GM19438 (cell line): ENCODE results near the gene ATP8B3.
"Not testable (repeated sequence)": the region's sequence is repeated elsewhere in the genome, so short reads cannot be mapped to it uniquely, and the experiment has no call there.

Experiments
- ATAC-seq: cut with Tn5 transposase; IDR thresholded peaks from one replicate; pipeline ENCODE4 v1.9.1; 2021; ENCODE audit warnings: low read depth; ENCODE audit not compliant: unreplicated experiment

The ATP8B3 gene

DNA sequence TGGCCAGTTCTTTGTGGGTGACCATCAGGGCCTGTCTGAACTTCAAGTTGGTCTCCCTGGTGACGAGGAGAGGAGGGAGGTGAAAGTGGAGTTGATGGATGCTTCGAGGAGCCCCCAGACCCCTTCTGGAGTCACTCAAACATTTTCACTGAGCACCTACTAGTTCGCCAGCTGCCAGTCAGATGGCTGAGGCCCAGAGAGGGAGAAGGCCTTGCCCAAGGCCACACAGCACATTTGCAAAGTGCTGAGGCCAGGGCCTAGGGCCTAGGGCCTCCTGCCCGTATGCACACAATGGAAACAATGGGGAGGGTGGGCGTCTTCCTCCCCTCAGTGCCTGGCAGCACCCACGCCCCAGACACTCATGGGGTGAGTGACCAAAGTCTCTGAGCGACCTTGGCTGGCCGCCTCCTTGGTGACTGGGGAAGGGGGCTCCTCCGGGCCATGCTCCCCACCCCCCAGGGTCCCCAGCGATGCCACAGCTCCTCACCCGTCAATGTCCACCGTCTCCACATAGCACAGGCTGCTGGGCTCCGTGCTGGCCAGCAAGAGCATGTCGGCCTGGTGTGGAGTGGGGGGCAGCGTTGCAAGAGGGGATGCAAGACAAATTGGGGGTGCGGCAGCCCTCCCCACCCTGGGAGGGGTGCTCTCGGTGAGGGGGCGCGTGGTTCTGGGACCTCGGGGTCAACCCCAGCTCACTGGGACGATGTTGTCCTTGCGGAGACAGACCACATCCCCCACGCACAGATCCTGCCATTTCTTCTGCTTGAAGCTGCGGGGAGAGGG lies 6.5 kb downstream of the ATP8B3 start:
- no peak for ATAC-seq

- ATAC-seq, result no peak
Measured at GRCh38 chr19:1804858-1805257, 7.2 kb downstream of the ATP8B3 start.

- ATAC-seq, result no peak
Measured at GRCh38 chr19:1799695-1800342, 12.3 kb downstream of the ATP8B3 start.

DNA sequence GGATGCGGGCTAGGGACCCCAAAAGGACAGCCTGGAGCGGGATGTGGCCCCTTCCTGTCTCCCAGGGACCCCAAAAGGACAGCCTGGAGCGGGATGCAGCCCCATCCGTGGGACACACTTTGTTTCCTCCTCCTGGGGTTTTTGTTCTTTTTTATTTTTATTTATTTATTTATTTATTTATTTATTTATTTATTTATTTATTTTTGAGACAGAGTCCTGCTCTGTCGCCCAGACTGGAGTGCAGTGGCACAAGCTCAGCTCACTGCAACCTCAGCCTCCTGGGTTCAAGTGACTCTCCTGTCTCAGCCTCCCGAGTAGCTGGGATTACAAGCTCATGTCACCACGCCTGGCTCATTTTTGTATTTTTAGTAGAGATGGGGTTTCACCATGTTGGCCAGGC lies 14.8 kb downstream of the ATP8B3 start:
- not testable (repeated sequence) for ATAC-seq

- ATAC-seq, result no peak
Measured at GRCh38 chr19:1796395-1797142, 15.5 kb downstream of the ATP8B3 start.

GRCh38 chr19:1794424-1795172 lies 17.5 kb downstream of the ATP8B3 start:
- no peak for ATAC-seq

- no peak for ATAC-seq
Measured at GRCh38 chr19:1791879-1792278, 20.2 kb downstream of the ATP8B3 start.

- ATAC-seq, result no peak
Measured at GRCh38 chr19:1790054-1790792, 21.9 kb downstream of the ATP8B3 start.

- ATAC-seq, result no peak
Measured at GRCh38 chr19:1789261-1790041, 22.6 kb downstream of the ATP8B3 start.

GRCh38 chr19:1787116-1787515 lies 25.0 kb downstream of the ATP8B3 start:
- no peak for ATAC-seq

DNA sequence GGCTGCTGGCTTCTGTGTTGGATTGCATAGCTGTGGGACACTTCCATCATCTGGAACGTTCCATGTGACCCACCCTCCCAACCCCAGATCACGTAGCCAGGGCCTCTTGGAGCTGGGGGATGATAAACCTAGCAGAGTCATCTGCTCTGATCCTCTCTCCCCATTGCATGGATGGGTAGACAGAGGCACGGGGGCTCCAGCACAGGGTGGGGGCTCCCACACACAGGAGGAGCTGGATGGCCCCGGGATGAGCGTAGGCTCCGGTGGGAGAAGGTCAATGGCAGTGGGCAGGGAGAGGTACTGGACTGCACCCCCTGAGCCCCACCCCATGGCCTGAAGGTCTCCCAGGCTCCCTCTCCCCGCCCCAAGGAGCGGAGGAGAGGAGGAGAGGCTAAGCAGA lies 25.4 kb downstream of the ATP8B3 start:
- no peak for ATAC-seq

DNA sequence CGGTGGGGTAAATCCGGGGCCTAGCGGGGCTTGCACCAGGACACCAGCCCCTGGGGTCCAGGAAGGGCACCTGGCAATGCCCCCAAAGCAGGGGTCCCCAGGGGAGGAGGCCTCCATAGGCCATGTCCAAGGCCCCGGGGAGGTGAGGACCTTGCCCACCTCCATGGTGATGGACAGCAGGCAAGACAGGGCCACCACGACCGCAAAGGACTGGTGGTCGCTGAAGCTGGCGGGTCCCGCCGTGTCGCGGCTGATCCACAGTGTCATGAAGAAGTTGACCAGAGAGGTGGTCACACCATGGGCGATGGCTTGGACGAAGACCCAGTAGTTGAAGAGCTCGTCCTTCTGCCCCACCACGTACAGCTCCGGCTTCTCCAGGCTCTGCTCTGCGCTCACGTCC lies 26.8 kb downstream of the ATP8B3 start:
- no peak for ATAC-seq

DNA sequence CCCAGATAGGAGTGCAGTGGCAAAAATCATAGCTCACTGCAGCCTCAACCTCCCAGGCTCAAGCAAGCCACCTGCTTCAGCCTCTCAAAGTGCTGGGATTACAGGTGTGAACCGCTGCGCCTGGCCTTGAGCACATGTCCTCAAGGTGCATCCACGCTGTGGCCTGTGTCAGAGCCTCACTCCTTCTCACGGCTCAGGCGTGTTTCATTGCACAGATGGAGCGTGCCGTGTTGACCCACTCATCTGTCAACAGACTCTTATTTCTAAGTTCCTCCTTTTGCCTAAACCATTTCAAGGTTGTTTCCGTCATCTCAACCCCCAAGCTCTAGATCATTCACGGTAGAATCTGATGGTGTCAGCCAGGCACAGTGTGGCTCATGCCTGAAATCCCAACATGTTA lies 28.2 kb downstream of the ATP8B3 start:
- no peak for ATAC-seq

- ATAC-seq, result no peak
Measured at GRCh38 chr19:1783354-1783753, 28.7 kb downstream of the ATP8B3 start.

GRCh38 chr19:1782521-1782920 lies 29.6 kb downstream of the ATP8B3 start:
- no peak for ATAC-seq

GRCh38 chr19:1780272-1780958 lies 31.7 kb downstream of the ATP8B3 start:
- ATAC-seq, result no peak

DNA sequence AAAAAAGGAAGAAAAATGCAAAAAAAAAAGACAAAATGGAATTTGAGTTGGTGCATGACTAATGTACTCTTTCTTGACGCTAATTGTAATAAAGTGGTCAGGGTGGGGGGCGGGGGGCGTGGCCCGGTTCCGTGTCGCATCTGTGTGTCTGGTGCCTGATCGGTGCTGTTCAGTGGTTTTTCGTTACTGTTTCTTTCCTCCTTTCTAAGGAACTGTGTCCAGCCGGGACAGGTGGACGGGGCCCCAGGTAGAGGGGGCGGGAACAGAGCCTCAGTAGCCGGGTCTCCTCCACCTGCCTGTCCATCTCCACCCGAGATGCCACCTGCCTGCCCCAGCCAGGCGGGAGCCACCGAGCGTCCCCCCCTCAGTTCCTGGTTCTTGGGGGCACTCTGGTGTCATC lies 32.5 kb downstream of the ATP8B3 start:
- no peak for ATAC-seq

DNA sequence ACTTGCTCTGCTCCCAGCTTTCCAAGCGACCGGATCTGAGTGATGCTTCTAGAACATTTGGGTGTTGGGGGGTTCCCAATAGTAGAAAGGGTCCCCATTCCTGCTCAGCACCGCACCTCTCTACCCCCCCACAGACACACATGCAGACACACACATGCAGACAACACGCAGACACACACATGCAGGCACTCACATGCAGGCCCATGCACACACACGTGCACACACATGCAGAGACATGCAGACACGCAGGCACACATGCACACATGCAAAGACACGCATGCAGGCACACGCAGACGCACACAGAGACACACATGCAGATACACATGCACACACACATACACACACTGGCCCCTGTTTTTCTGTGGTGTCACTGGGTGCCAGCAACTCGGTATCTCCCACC lies 34.9 kb downstream of the ATP8B3 start:
- no peak for ATAC-seq

DNA sequence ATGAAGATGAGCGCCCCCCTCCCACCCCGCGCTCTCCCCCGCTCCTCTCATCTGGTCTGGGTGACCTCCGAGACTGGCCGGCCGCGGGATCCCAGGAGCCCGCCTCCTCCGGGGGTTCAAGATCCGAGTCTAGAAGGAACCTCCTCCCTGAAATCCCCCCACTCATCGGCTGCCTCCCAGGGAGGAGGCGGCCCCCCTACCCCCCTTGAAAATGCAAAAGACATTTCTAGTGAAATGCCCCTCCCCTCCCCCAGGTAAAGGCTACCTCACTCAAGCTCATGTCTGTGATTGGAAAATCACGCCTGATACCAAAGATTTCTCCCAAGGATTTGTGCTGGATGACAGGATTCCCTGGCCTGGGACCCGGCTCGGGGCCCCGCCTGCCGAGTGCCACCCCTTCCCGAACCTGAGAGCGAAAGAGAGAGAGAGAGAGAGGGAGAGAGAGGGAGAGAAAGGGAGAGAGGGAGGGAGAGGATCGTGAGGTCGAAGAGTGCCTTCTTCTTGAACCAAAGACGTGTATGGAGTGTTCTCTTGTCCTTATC lies 35.4 kb downstream of the ATP8B3 start:
- ATAC-seq, result no peak
